Esophagus muscularis mucosa (tissue), 4 donors: ENCODE data around the gene SH3PXD2A. TPM values are rescaled to one million over a fixed set of nuclear protein-coding genes. Genes with fewer than 3 reads are reported as not detected.

ENCODE experiments used
- DNase-seq: peaks from one replicate; pipeline ENCODE4 v3.0.0-alpha.2; 2017; ENCODE audit errors: extremely low spot score
- H3K27ac ChIP-seq, 4 donors: fragments of 200-600 bp; sonication (generic); replicated peaks in 1 of 4; 1 replicate in 3 of 4; 2 replicates in 1 of 4; pipeline ENCODE4 v1.5.1; 2016 to 2019; ENCODE audit warnings: mild to moderate bottlenecking in 1 of 4
- H3K27me3 ChIP-seq, 4 donors: fragments of 200-600 bp; sonication (generic); one replicate each; pipeline versions ENCODE4 v1.5.1 to v1.6.0; 2016 to 2019
- H3K36me3 ChIP-seq, 4 donors: fragments of 200-600 bp; sonication (generic); one replicate each; pipeline ENCODE4 v1.5.1; 2016 to 2019
- H3K4me1 ChIP-seq, 4 donors: fragments of 200-600 bp; sonication (generic); one replicate each; pipeline ENCODE4 v1.5.1; 2016 to 2019
- H3K4me3 ChIP-seq, 4 donors: fragments of 200-600 bp; sonication (generic); 1 replicate in 2 of 4; 2 replicates in 2 of 4; pipeline ENCODE4 v1.5.1; 2016 to 2019; ENCODE audit warnings: mild to moderate bottlenecking in 4 of 4, moderate library complexity in 1 of 4
- H3K9me3 ChIP-seq, 4 donors: fragments of 200-600 bp; sonication (generic); 1 replicate in 3 of 4; 2 replicates in 1 of 4; pipeline ENCODE4 v1.5.1; 2016 to 2019
- CTCF ChIP-seq, 3 experiments: fragments of 200-600 bp in 2 of 3; fragments of 450-650 bp in 1 of 3; sonication (generic) in 2 of 3; IDR thresholded peaks; one replicate each; pipeline ENCODE4 v1.5.1; 2017 to 2019; ENCODE audit warnings: antibody characterized with exemption in 3 of 3, mild to moderate bottlenecking in 2 of 3, moderate library complexity in 1 of 3
- EP300 ChIP-seq: sonication (generic); formaldehyde crosslinking; IDR thresholded peaks from one replicate; pipeline ENCODE4 v1.6.1; 2017; ENCODE audit warnings: antibody characterized with exemption
- POLR2A ChIP-seq: fragments of 450-650 bp; IDR thresholded peaks from one replicate; pipeline ENCODE4 v1.6.1; 2017; ENCODE audit warnings: antibody characterized with exemption, moderate library complexity, mild to moderate bottlenecking, low read depth
- POLR2AphosphoS5 ChIP-seq, 2 donors: sonication (generic); formaldehyde crosslinking; IDR thresholded peaks; one replicate each; pipeline ENCODE4 v1.6.1; 2017; ENCODE audit warnings: antibody characterized with exemption in 2 of 2
- WGBS: methylation state at CpG from one replicate; pipeline ENCODE4 v1.1.5; 2018; 5-methylcytosine and 5-hydroxymethylcytosine counted together
- intact Hi-C: fragments of 100-400 bp; cut with DNase I; formaldehyde crosslinking; loops from one replicate; pipeline ENCODE4 v1.15.1; 2023
- total RNA-seq, 4 donors: library from RNA; depleted of rRNA; stranded (reverse); fragments of >200 nt; gene quantifications; one replicate each; pipeline versions ENCODE4 v1.1.0 to v1.2.1, GENCODE V29; 2016

SH3PXD2A gene
- total RNA-seq, 4 donors from 2014 or later, result 30.5 to 69.3 (median 40.0) TPM

DNA sequence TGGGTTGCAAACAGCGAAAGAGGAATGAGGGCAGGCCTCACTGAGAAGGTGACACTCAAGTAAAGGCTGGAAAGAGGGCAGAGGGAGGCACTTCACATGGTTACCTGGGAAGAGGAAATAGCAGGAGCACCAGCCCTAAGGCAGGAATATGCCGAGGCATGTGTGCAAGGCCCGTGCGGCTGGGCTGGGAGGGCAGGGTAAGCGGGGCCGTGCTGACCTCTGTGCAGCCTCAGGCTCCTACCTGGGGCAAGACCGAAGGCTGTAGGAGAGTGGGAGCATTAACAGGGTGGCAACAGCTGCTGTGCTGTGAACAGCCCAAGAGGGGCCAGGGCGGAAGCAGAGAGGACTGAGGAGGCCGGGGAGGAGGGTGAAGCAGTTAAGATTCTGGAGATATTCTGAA is 24.0 kb upstream of the SH3PXD2A start:
- no peak overlapping the region for H3K27ac ChIP-seq
- no peak overlapping the region for H3K4me3 ChIP-seq
- intact Hi-C loops, result no loop called here
- H3K9me3 ChIP-seq, result no peaks in the 10 kb centered on the region
- no peak for TF ChIP-seq POLR2A
- no peak for TF ChIP-seq POLR2AphosphoS5 (IDR thresholded peaks at IDR 0.05)
- no peak for TF ChIP-seq EP300
- TF ChIP-seq CTCF (IDR thresholded peaks at IDR 0.05), result no peak
- peaks cover 3 to 30% (median 23%) of the 10 kb centered on the region in 4 donors for H3K4me1 ChIP-seq
- DNase-seq, result no peak
- no peaks in the 10 kb centered on the region for H3K27me3 ChIP-seq
- H3K36me3 ChIP-seq, result peaks cover 15 to 61% (median 37%) of the 10 kb centered on the region in 4 donors
- WGBS, result 86% methylated on average over 9 of the region's 9 CpGs

DNA sequence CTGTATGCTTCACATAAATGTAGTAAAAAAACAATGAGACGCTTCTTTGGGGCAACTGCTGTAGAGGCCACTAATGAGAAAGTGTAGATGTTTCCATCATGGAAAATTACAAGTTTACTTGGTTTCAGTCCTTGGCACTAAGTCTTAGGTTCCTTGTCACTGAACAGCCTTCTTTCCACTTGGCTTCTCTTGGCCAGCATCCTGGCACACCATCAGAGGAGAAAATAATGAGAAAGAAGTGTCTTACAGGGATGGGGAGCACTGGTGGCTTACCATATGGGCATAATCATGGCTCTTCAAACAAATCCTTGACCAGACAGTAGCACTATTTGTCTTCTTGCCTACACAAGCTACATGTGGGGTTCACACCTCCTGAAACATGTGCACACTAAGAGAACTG is 22.5 kb upstream of the SH3PXD2A start:
- TF ChIP-seq POLR2A, result no peak
- TF ChIP-seq POLR2AphosphoS5 (IDR thresholded peaks at IDR 0.05), result no peak
- H3K4me3 ChIP-seq, result no peak overlapping the region
- WGBS, result 88% methylated on average over 1 of the region's 1 CpG
- no peak for DNase-seq
- H3K36me3 ChIP-seq, result peaks cover 15 to 61% (median 36%) of the 10 kb centered on the region in 4 donors
- intact Hi-C loops, result no loop called here
- H3K27ac ChIP-seq, result no peak overlapping the region
- no peaks in the 10 kb centered on the region for H3K27me3 ChIP-seq
- H3K9me3 ChIP-seq, result no peaks in the 10 kb centered on the region
- peaks cover 0 to 28% (median 22%) of the 10 kb centered on the region in 4 donors for H3K4me1 ChIP-seq

GRCh38 chr10:103876155-103876554 is 20.8 kb upstream of the SH3PXD2A start:
- peaks cover 1 to 53% (median 27%) of the 10 kb centered on the region in 4 donors for H3K36me3 ChIP-seq

DNA sequence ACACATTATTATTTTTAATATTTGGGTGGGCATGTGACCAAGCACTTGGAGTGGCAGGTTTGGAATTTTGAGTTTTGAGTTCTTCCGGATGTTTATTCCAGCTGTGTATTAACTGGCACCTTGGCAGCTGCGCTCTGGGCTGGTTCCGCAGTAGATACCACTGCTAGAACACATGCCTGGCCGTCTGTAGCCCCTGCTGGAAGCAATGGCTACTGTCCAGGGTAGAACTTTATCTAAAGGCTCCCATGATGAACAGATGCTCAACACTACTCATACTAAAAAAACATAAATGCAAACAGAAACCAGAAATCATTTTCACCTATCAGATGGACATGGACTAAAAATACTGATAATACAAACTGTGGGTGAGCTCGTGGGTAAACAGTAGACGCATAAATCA is 19.4 kb upstream of the SH3PXD2A start:
- Histone ChIP-seq H3K4me3 (no peak overlapping the region), H3K27ac (no peak overlapping the region), H3K9me3 (no peaks in the 10 kb centered on the region), H3K4me1 (peaks cover 0 to 10% (median 8%) of the 10 kb centered on the region in 4 donors), H3K36me3 (peaks cover 0 to 39% (median 17%) of the 10 kb centered on the region in 4 donors), H3K27me3 (no peaks in the 10 kb centered on the region)
- no peak for DNase-seq
- intact Hi-C loops, result no loop called here
- 91% methylated on average over 6 of the region's 6 CpGs for WGBS
- TF ChIP-seq POLR2A, result no peak
- no peak for TF ChIP-seq CTCF (IDR thresholded peaks at IDR 0.05)
- no peak for TF ChIP-seq POLR2AphosphoS5 (IDR thresholded peaks at IDR 0.05)
- TF ChIP-seq EP300, result no peak

More at GRCh38 chr10:103876155-103876554, 20.8 kb upstream of the SH3PXD2A start:
- DNase-seq, result no peak
- TF ChIP-seq EP300, result no peak
- TF ChIP-seq POLR2AphosphoS5 (IDR thresholded peaks at IDR 0.05), result no peak
- no peak for TF ChIP-seq POLR2A
- no peak for TF ChIP-seq CTCF (IDR thresholded peaks at IDR 0.05)
- no peak overlapping the region for H3K4me3 ChIP-seq
- intact Hi-C loops, result no loop called here
- WGBS, result 89% methylated on average over 5 of the region's 5 CpGs
- no peaks in the 10 kb centered on the region for H3K27me3 ChIP-seq
- peaks cover 0 to 14% (median 10%) of the 10 kb centered on the region in 4 donors for H3K4me1 ChIP-seq
- H3K9me3 ChIP-seq, result no peaks in the 10 kb centered on the region
- H3K27ac ChIP-seq, result no peak overlapping the region

GRCh38 chr10:103872137-103872931 is 17.0 kb upstream of the SH3PXD2A start:
- Histone ChIP-seq H3K4me1 (no peaks in the 10 kb centered on the region), H3K27me3 (no peaks in the 10 kb centered on the region), H3K36me3 (peaks cover 0 to 16% (median 4%) of the 10 kb centered on the region in 4 donors), H3K27ac (no peak overlapping the region), H3K4me3 (no peak overlapping the region), H3K9me3 (no peaks in the 10 kb centered on the region)
- 91% methylated on average over 15 of the region's 16 CpGs for WGBS
- TF ChIP-seq CTCF (IDR thresholded peaks at IDR 0.05) (no peak), POLR2AphosphoS5 (IDR thresholded peaks at IDR 0.05) (no peak), POLR2A (no peak), EP300 (no peak)
- intact Hi-C loops, result no loop called here
- no peak for DNase-seq
